GM23248 (cell line): ENCODE data around the gene CHAF1A.

ENCODE experiments used
- EZH2 ChIP-seq: fragments of 200-600 bp; sonication (generic); IDR thresholded peaks from 2 replicates; pipeline ENCODE4 v1.6.1; 2018; ENCODE audit warnings: antibody characterized with exemption, mild to moderate bottlenecking; ENCODE audit not compliant: insufficient read depth, poor library complexity, severe bottlenecking
- EZH2phosphoT487 ChIP-seq: fragments of 200-600 bp; sonication (generic); IDR thresholded peaks from 2 replicates; pipeline ENCODE4 v1.6.1; 2018; ENCODE audit warnings: antibody characterized with exemption, moderate library complexity, mild to moderate bottlenecking, low read depth; ENCODE audit not compliant: insufficient read depth

- TF ChIP-seq EZH2phosphoT487 (no peak), EZH2 (no peak)
Measured at GRCh38 chr19:4432918-4433506, 30.6 kb downstream of the CHAF1A start.
